ENCODE measurements around the gene MOGAT1.
"Not testable (repeated sequence)": the region's sequence is repeated elsewhere in the genome, so short reads cannot be mapped to it uniquely, and the experiment has no call there.

MOGAT1 gene

DNA sequence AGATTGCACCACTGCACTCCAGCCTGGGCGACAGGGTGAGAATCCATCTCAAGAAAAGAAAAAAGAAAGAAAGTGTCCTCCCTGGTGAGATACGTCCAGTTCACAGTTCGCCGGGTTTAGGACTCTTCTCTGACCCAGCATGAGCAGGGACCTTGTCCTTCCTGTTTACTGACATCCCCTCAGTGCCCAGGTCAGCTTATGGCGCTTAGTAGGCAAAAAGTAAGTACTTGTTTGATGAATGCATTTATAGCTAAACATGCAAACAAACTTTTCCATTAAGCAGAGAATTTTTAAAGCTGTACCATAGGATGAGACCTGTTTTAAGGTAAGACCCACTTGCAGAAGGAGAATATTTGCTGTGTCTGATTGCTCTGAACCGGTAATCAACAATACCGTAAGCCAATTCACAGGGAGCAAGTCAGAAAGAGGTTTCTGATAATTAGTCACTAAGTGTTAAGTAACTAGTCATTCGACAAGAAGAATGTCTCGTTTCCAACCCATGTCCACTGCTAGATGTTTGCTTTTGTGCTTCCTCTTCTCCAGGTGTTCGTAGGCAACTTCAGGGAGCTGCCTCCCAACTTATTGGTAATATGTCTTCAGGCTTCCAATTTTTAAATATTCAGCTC lies 40.0 kb downstream of the MOGAT1 start:
- no peak for DNase-seq

DNA sequence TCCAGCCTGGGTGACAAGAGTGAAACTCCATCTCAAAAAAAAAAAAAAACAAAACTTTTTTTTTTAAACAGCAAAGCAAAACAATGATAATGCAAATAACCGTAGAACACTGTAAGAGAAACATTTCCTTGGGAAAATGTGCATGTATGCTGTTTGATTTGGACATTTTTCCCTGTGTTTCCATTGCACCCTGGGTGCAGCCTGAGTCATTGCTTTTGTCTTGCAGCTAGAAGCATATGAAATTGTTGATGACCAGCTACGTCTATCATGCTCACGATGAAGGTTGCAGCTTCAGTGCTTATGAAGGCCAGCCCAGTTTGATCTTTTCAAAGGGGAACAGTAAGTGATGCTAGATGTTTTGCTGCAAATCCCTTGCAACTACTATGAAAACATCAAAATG lies 41.5 kb downstream of the MOGAT1 start:
- DNase-seq = no peak

DNA sequence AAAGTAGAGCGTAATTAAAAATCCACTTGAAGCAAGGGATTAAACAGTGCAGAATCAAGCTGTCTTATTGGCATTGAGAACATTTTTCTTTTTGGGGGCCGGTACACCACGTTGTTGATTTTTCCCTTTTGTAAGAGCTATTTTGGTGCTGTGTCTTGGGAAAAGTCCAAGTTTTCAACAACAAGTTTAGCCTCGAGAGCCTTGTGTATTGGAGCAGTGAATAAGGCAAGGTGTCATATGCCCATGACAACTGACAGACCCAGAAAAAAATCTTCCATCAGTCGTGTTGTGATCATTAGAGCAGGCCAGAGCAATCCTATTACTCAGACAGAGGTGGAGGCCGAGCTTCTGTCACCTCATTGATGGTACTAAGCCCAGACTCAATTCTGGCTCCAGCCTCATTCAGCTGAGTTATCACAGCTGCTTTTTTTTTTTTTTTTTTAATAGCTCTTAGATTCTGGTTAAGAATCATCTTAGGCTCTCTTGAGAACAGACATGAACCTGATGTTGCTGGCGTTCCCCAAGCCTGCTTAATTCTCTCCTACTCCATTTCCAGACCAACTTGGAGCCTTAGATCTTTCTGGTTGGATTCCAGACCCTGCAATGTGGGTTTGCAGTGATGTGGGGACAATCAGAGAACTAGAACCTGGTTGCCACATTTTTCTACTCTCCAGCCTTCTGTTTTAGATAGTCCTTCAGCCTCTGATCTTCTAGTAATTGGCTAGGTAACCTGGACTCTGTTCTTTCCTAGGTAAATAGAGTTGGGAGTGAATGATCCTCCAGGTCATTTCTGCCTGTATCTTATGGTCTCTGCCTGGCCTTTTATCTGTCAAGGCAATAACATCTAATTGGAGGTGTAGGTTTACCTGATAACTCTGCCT lies 43.1 kb downstream of the MOGAT1 start:
- peak; percentile 46 for DNase-seq

DNA sequence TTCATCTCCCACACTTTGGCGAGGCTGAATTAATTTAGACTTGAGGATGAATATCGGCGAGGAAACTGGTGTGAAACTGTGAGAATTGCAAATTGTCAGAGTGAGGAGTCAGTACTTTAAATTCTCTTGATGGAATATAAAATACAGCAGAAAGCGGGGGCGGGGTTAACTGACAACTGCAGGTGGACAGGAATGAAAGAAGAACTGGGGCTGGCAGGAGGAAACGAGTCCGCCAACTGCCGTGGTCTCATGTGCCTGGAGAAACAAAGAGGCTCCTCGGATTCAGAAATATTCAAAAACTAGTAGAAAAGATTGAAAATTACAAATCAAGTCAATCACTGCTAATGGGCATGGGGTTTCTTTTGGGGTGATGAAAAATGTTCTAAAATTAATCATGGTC lies 44.3 kb downstream of the MOGAT1 start:
- peak; percentile 45 for DNase-seq

DNA sequence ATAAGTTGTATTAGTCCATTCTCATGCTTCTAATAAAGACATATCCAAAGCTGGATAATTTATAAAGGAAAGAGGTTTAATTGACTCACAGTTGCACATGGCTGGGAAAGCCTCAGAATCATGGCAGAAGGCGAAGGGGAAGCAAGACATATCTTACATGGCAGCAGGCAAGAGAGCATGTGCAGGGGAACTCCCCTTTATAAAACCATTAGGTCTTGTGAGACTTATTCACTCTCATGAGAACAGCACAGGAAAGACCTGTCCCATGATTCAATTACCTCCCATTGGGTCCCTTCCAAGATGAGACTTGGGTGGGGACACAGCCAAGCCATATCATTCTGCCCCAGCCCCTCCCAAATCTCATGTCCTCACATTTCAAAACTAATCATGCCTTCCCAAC lies 48.3 kb downstream of the MOGAT1 start:
- not testable (repeated sequence) for DNase-seq

DNA sequence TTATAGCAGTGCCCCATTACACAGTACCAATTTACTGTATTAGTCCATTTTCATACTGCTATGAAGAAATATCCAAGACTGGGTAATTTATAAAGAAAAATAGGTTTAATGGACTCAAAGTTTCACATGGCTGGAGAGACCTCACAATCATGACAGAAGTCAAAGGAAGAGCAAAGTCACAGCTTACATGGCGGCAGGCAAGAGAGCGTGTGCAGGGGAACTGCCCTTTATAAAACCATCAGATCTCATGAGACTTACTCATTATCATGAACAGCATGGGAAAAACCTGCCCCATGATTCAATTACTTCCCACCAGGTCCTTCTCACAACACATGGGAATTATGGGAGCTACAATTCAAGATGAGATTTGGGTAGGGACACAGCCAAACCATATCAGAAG lies 50.1 kb downstream of the MOGAT1 start:
- not testable (repeated sequence) for DNase-seq

DNA sequence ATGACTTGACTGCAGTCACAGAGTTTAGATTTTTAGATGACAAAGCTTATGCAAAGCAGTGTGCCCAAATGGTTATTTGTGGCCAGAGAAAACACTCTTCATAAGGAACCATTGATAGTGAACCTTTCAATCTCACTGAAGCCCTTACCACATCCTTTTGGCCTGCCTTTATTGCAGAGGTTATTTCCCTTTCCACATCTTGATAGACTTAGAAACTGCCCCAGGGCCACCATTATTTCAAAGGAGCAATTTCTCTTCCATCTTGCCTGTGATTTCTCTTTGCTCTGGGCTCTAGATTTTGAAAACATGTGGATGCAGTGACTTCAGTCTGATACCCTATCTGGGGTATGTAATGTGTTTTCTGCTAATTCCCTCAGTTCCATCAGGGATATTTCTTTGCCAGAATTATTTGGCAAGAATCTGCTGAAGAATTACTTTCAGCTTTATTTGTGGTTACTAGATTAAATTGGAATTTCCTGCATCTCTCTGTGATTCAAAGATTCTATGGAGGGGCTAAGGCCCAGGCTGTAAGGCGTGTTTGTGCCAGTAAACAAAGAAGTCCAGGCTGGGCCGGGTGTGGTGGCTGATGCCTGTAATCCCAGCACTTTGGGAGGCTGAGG lies 51.0 kb downstream of the MOGAT1 start:
- peak; percentile 27 for DNase-seq

DNA sequence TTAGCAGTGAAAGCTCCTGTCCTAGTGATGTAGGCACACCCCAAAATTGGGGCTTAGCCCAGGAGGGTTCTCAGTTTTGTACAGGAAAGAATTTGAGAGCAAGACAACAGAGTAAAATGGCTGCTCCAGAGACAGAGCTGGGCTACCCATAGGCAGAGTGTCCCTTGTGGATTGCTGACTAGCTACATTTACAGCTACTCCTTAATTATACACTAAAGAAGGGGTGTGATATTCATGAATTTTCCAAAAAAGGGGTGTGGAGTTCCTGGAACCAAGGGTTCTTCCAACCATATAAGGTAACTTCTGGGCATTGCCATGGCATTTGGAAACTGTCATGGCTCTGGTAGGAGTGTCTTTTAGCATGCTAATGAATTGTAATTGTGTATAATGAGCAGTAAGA lies 52.8 kb downstream of the MOGAT1 start:
- no peak for DNase-seq

DNA sequence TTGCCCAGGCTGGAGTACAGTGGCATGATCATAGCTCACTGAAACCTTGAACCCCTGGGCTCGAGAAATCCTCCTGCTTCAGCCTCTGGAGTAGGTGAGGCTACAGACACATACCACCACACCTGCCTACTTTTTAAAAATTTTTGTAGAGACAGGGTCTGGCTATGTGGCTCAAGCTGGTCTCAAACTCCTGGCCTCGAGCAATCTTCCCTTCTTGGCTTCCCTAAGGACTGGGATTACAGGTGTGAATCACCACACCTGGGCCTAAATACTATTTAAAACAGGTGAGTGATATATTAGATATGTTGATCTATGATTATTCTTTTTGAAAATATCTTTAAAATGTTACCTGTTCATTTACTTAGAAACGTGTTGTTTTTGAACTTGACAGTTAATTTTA lies 57.2 kb downstream of the MOGAT1 start:
- no peak for DNase-seq

DNA sequence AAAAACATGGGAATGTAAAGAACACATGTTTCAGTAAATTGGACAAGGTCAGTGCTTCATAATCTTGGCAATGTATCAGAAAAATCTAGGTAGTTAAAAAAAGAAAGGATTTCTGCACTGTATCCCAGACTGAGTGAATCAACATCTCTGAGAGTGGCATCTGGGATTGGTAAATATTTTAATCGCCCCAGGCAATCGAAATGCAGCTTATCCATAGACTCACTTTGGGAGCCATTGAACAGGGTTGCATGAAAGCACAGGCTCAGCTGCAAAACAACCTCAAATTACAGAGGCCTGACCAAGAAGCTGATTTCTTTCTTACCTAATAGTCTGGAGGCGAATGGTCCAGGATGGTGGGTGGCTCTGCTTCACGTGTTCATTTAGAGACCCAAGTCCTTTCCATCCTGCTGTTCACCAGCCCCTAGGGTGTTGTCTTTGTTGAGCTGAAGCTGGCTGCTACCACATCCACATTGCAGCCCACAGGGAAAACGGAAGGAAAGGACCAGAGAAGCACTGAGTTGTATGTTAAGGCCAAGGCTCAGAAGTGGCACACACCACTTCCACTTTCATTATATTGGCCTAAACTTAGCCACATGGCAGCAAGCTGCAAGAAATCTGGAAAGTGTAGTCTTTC lies 59.0 kb downstream of the MOGAT1 start:
- no peak for DNase-seq

DNA sequence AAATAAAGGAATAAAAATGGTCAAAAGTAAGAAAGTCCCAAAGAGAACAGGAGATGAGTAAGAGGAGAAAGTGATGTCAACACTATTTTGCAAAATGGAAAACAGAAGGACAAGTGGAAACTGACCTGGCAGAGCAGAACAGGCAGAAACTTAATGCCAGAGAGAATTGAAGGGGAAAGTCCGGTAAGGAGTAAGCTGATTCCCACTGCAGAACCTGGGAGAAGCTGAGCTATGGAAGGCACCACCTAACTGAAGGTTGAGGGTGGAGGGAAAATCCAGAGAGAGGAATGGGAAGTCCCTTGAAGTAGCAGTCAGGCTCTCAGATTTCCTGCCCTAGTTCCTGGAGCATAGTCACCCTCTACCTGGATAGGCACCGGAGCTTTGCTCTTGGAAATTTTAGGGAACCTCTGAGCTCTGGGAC lies 59.8 kb downstream of the MOGAT1 start:
- no peak for DNase-seq

DNA sequence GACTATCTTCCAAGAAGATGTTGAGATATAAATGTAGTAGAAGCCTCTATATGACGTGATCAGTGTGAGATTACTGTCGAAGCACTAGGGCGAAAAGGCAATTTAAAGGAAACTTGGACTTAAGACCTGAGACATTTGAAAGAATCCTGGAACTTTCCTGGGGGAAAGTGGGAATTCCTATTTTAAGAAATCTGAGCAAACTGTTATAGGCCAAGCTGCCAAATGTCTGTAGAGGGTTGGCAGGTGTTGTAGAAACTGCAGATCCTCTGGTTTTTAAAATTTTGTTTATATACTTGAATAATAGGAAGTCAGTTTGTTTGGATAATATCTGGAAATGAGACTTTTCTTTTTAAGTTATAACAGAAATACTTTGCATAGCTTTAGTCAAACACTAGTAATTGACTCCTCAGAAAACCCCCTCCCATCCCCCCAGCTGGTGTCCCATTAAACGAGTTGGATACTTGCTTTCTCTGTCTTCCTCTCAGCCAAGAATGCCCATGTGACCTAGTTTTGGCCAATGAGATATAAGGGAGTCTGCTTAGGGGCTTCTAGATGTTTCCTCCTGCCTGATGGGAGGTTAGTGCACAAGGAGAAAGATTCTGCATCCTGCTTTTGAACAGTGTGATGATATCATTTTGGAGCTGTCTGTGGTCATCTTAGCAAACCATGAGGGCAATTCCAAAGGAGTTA lies 61.2 kb downstream of the MOGAT1 start:
- peak; percentile 63 for DNase-seq

DNA sequence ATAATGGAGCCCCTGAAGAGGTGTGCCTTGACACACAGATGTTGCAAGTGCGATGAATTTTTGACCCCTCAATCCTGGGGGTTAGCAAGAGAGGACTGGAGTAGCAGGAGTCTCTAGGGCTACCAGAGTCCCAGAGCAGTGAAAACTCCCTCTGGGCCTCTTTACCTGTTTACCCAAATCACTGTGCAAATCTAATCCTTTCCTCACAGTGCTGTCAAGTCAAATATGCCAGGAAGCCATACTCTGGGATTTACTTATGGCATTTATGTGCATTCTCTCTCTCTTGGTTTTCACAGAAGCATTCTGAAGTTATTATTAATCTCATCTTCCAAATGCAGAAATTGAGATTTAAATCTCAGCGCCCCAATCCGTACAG lies 62.0 kb downstream of the MOGAT1 start:
- DNase-seq = no peak

DNA sequence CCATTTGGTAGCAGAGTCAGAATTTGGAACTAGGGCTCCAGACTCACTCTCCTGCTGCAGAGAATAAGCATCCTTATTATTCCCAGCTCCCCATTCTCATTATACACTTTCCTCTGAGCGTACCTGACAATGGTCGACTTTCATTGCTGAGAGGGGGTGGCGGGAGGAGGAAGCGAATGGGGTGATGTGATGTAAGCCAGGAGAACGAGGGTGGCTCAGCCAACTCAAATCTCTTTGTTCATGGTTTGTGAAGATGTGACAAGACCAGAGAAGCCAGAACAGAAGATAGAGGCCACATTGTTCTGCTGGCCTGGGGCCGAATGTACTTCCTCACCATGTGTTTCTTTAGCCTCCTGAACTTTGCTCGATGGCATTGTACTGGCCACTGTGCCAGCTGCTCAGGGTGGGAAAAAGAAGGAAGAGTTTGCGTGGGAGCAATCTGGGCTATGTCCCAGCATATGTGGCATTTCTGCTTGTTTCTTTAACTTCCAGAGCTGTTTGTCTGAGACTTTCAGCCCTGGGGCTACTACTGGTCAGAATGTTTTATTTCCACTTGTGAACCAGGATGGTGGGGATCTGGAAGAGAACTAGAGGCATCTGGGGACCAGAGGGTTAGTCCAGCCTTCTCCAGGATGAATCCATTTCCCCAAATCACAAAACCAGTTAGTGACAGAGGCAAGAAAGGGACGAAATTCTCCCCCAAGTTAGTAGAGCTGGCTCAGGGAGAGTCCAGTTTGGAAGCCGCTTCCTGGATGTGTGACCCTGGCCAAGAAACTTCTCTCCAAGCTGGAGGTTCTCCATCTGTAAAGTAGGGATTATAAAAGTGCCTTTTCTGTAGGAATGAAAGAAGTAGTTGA lies 62.6 kb downstream of the MOGAT1 start:
- peak; percentile 57 for DNase-seq

DNA sequence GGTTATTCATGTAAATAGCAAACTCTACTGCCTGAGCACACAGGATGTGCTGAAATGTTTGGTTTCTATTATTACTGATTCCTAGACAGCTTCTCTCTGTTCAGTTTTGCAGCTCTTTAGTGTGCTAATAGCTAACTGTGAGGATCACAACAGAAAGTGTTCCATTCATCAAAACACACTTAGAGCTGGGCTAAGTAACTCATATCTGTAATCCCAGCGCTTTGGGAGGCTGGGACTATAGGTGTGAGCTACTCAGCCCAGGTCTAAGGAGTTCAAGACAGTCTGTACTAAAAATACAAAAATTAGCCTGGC lies 63.2 kb downstream of the MOGAT1 start:
- no peak for DNase-seq

DNA sequence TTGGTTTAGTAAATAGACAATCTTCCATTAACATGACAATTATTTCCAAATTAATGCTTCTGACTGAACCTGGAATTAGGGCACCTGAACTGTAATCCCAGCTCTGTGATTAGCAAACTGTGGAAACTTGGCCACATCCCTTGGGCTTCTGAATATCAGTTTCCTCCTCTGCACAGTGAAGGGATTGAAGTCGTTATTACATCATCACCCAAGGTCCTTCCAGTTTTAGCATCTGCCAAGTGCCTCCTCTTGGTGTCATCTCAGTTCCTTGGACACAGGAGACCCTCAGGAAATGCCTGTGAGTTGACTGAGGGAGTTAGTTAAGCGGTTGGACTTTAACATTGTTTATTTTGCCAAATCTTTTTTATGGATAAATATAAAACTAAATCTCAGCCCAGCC lies 64.8 kb downstream of the MOGAT1 start:
- peak; percentile 56 for DNase-seq

DNA sequence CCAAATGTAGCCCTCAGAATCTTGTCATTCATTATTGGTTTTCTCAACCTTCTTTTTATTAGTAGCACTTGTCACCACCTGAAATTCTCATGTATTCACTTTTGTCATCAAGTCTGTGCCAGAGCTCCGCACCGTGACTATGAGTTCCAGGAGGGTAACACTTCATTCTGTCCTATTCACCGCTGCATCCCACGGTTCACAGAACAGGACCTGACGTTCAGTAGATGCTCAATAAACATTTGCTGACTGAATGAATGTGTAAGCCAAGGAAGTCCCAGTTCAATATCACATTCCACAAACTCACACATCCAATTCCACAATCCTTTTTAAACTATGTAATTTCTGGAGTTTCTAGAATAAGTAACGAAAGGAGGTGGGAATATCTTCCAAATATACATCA lies 65.5 kb downstream of the MOGAT1 start:
- no peak for DNase-seq

DNA sequence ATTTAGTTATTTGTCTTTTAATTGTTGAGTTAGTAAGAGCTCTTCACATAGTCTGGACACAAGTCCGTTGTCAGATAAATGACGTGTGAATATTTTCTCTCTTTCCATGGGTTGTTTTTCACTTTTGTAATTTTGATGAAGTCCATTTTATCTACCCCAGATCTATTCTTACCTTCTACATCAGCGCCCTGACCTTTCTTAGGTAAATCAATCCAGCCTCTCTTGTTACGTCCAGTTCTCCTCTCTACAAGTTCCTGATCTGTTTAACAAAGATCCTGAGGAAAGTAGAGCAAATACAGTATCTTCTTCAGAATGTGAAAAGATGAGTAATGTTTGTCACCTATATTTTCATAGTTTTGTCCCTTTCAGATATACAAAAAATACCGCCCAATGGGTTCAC lies 66.9 kb downstream of the MOGAT1 start:
- no peak for DNase-seq

DNA sequence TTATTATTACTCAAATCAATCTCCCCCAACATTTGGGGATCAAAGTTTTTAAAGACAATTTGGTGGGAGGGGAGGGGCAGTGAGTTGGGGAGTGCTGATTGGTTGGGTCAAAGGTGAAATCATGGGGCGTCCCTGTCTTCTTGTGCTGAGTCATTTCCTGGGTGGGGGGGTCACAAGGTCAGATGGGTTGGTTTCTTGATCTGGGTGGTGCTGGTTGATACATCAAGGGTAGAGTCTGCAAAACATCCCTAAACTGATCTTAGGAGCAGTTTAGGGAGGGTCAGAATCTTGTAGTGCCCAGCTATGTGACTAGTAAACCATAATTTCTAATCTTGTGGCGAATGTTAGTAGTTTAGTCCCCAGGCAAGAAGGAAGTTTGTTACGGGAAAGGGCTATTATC lies 67.4 kb downstream of the MOGAT1 start:
- DNase-seq = no peak

DNA sequence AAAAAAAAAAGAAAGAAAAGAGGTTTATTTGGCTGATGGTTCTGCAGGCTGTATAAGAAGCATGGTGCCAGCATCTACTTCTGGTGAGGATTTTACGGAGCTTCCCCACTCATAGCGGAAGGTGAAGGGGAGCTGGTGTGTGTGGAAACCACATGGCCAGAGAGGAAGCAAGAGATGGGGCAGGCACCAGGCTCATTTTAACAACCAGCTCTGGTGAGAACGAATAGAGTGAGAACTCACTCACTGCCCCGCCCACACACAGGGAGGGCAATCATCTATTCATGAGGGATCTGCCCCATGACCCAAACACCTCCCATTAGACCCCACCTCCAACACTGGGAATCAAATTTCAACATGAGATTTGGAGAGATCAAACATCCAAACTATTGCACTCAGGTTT lies 68.5 kb downstream of the MOGAT1 start:
- no peak for DNase-seq

DNA sequence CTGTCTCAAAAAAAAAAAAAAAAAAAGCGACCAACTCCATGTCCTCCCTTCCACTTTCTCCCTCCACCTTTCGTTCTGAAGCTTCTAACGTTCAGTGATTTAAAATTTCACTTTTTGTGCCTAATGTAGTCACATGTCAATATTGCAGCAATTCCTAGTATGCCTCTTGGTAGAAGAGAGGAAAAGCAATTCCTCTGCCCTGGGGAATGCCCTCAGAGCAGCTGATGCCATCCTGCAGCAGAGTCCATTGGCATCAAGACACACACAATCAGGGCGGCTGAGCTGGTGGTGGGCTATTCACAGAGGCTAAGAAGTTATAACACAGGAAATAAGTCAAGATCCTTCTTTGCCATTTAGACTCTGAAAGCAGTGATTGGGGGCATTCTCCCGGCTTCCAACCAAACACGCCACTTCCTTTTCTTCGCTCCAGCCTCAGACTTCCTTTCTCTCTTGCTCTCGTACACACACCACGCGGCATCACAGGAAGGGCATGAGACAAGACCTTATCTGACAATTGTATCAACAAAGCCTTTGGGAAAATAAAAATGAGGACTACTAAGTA lies 71.9 kb downstream of the MOGAT1 start:
- DNase-seq = no peak
